ENCODE data around the gene ADAT3.
"Not testable (repeated sequence)": the region's sequence is repeated elsewhere in the genome, so short reads cannot be mapped to it uniquely, and the experiment has no call there.

DNA sequence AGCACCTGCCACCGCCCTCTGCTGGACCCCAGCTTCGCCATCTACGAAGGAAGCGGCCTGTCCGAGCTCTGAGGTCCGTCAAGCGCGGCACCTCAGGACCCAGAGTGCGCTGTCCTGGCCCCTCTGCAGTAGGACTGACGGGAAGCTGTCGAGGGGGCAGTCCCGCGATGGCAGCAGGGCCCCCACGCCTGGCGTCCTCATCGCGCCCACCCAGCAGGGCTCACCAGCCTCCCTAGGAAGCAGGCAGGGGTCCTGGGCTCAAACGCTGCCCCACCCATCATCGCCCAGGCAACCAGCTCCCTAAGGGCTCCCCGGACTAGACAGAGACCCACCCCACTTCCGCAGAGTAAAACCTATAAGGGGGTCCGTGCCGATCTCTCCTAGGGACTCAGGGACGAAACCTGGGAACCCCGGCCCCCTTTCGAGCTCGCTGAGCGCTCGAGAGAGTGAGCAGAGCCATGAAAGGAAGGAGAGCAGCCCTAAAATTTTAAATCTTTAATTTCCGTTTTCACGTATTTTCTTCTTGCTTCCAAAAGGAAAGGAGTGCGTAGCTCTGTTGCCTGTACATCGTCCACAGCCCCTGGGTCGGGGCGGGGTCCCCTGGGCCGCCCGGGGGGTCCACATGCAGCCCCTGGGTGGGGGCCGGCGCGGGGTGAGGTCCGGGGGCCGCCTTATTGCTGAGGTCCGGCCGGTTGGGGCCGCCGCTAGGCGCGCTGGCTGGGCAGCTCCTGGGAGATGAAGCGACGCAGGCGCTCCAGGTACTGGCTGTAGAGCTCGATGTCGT is 28.5 kb upstream of the ADAT3 start:
- not testable (repeated sequence) for TF ChIP-seq ZNF274 (IDR thresholded peaks at IDR 0.05; ENCODE audit: low read depth, low read length); YY1 (IDR thresholded peaks at IDR 0.05; ENCODE audit: insufficient read depth, insufficient read length)
